22Rv1 (cell line): ENCODE results near the gene PHF12.

Experiments
- H3K27ac ChIP-seq: fragments of 450-650 bp; 2 replicates; pipeline ENCODE4 v1.5.1; 2017
- CTCF ChIP-seq: fragments of 450-650 bp; IDR thresholded peaks from 2 replicates; pipeline ENCODE4 v1.5.1; 2017; ENCODE audit warnings: mild to moderate bottlenecking
- ZFX ChIP-seq: fragments of 450-650 bp; IDR thresholded peaks from 2 replicates; pipeline ENCODE4 v1.6.1; 2017; ENCODE audit warnings: antibody characterized with exemption, borderline replicate concordance

Gene PHF12

GRCh38 chr17:28900986-28901726, 50.2 kb downstream of the PHF12 start:
- H3K27ac ChIP-seq, result peak overlapping the region; percentile 93
- TF ChIP-seq CTCF (no peak), ZFX (no peak)

- TF ChIP-seq ZFX, result no peak
- no peak for TF ChIP-seq CTCF
- peak overlapping the region; percentile 93 for H3K27ac ChIP-seq
These were observed 52.0 kb downstream of the PHF12 start for GRCh38 chr17:28899212-28899815.

GRCh38 chr17:28898527-28898955, 52.8 kb downstream of the PHF12 start:
- no peak for TF ChIP-seq CTCF
- TF ChIP-seq ZFX, result no peak
- peak overlapping the region; percentile 93 for H3K27ac ChIP-seq

- TF ChIP-seq ZFX, result no peak
- TF ChIP-seq CTCF, result 0 out of 2 replicates have a peak, but pooled peaks have one; percentile 1
These were observed 53.4 kb downstream of the PHF12 start for GRCh38 chr17:28897769-28898526.

GRCh38 chr17:28896884-28897768, 54.2 kb downstream of the PHF12 start, which contains the start of gene FLOT2:
TSS of gene FLOT2 (minus strand) at chr17:28897733. CDS start at chr17:28897574, 159 bp downstream.
- H3K27ac ChIP-seq, result peak within 1 kb of the TSS; percentile 93
- TF ChIP-seq CTCF (peak; percentile 55), ZFX (no peak)

More at GRCh38 chr17:28897769-28898526, 53.4 kb downstream of the PHF12 start:
- peak overlapping the region; percentile 93 for H3K27ac ChIP-seq

GRCh38 chr17:28896491-28896883, 54.8 kb downstream of the PHF12 start:
- peak overlapping the region; percentile 93 for H3K27ac ChIP-seq
- TF ChIP-seq CTCF, result no peak
- no peak for TF ChIP-seq ZFX
